OCI-LY1 (cell line): ENCODE results near the gene CARS2.

Experiments
- H2AFZ ChIP-seq: fragments of 200-600 bp; sonication (generic), shearing (Covaris generic); 2 replicates; pipeline ENCODE4 v1.6.0; 2014; ENCODE audit warnings: antibody characterized with exemption, mild to moderate bottlenecking, low read length
- H3F3A ChIP-seq: fragments of 200-600 bp; sonication (generic), shearing (Covaris generic); 2 replicates; pipeline ENCODE4 v1.6.0; 2014; ENCODE audit warnings: mild to moderate bottlenecking, antibody characterized with exemption, low read length, moderate library complexity; ENCODE audit not compliant: insufficient read depth
- H3K27ac ChIP-seq: fragments of 200-600 bp; sonication (generic); 2 replicates; pipeline ENCODE4 v1.5.1; 2014; ENCODE audit warnings: low read length, mixed run types, mild to moderate bottlenecking, low read depth; ENCODE audit not compliant: poor library complexity, severe bottlenecking
- H3K27me3 ChIP-seq: fragments of 200-600 bp; sonication (generic); 2 replicates; pipeline ENCODE4 v1.6.0; 2014; ENCODE audit warnings: antibody characterized with exemption, mild to moderate bottlenecking, low read length, moderate library complexity; ENCODE audit not compliant: insufficient read depth
- H3K36me3 ChIP-seq: fragments of 200-600 bp; sonication (generic); 2 replicates; pipeline ENCODE4 v1.6.1; 2014; ENCODE audit warnings: mild to moderate bottlenecking, antibody characterized with exemption, low read length, moderate library complexity, mixed read lengths; ENCODE audit not compliant: insufficient read depth
- H3K4me1 ChIP-seq: fragments of 200-600 bp; sonication (generic); 2 replicates; pipeline ENCODE4 v1.5.1; 2014; ENCODE audit warnings: mild to moderate bottlenecking, low read length, moderate library complexity; ENCODE audit not compliant: insufficient read depth, severe bottlenecking
- H3K4me2 ChIP-seq: fragments of 200-600 bp; sonication (generic), shearing (Covaris generic); 2 replicates; pipeline ENCODE4 v1.6.1; 2014; ENCODE audit warnings: low read length
- H3K4me3 ChIP-seq: fragments of 200-600 bp; sonication (generic); 2 replicates; pipeline ENCODE4 v1.5.1; 2014; ENCODE audit warnings: low read length, low read depth, mild to moderate bottlenecking, mixed read lengths; ENCODE audit not compliant: poor library complexity, severe bottlenecking
- H3K79me2 ChIP-seq: fragments of 200-600 bp; shearing (Covaris generic); 2 replicates; pipeline ENCODE4 v1.6.1; 2016; ENCODE audit warnings: mixed run types, low read length, mixed read lengths; ENCODE audit not compliant: insufficient read depth
- H3K9ac ChIP-seq: fragments of 200-600 bp; sonication (generic), shearing (Covaris generic); 2 replicates; pipeline ENCODE4 v1.6.1; 2014; ENCODE audit warnings: mild to moderate bottlenecking, low read length, mixed read lengths
- H3K9me2 ChIP-seq: fragments of 200-600 bp; sonication (generic), shearing (Covaris generic); 2 replicates; pipeline ENCODE4 v1.6.1; 2014; ENCODE audit warnings: low read depth, mild to moderate bottlenecking, low read length, mixed read lengths
- H3K9me3 ChIP-seq: fragments of 200-600 bp; shearing (Covaris generic); 2 replicates; pipeline ENCODE4 v1.6.1; 2014; ENCODE audit warnings: low read length, mixed read lengths
- H4K20me1 ChIP-seq: fragments of 200-600 bp; sonication (generic), shearing (Covaris generic); 2 replicates; pipeline ENCODE4 v1.6.0; 2016; ENCODE audit warnings: mild to moderate bottlenecking, low read length; ENCODE audit not compliant: insufficient read depth
- CTCF ChIP-seq: fragments of 200-600 bp; sonication (generic), shearing (Covaris generic); IDR thresholded peaks from 2 replicates; pipeline ENCODE4 v1.5.1; 2017; ENCODE audit warnings: mild to moderate bottlenecking, antibody characterized with exemption, low read length, moderate library complexity, mixed read lengths
- EZH2 ChIP-seq: fragments of 200-600 bp; sonication (generic), shearing (Covaris generic); IDR thresholded peaks from 2 replicates; pipeline ENCODE4 v1.8.0; 2017; ENCODE audit warnings: borderline replicate concordance, mixed run types, mild to moderate bottlenecking, antibody characterized with exemption, low read length, moderate library complexity, mixed read lengths

CARS2 gene

GRCh38 chr13:110645750-110646149 lies 60.2 kb downstream of the CARS2 start:
- no peaks in the 10 kb centered on the region for H3K79me2 ChIP-seq
- H3K9me3 ChIP-seq = no peaks in the 10 kb centered on the region
- H2AFZ ChIP-seq = no peak overlapping the region
- H3K4me1 ChIP-seq = peaks cover 78% of the 10 kb centered on the region
- H3K27me3 ChIP-seq = no peaks in the 10 kb centered on the region
- H4K20me1 ChIP-seq = no peaks in the 10 kb centered on the region
- no peak overlapping the region for H3K4me3 ChIP-seq
- H3K9ac ChIP-seq = no peak overlapping the region; the same call in 1 of the 2 replicates
- no peaks in the 10 kb centered on the region for H3K9me2 ChIP-seq
- peaks cover 40% of the 10 kb centered on the region for H3K36me3 ChIP-seq
- H3K4me2 ChIP-seq = no peak overlapping the region
- peak overlapping the region; percentile 93 for H3K27ac ChIP-seq
- no peaks in the 10 kb centered on the region for H3F3A ChIP-seq
- TF ChIP-seq EZH2 (no peak), CTCF (no peak)

- Histone ChIP-seq H3K27me3 (no peaks in the 10 kb centered on the region), H3K9me2 (no peaks in the 10 kb centered on the region), H2AFZ (no peak overlapping the region), H3K9ac (peak overlapping the region; percentile 10; the same call in 1 of the 2 replicates), H3K27ac (peak overlapping the region; percentile 93), H3K4me3 (no peak overlapping the region), H3F3A (no peaks in the 10 kb centered on the region), H3K4me2 (peak overlapping the region; percentile 45), H3K4me1 (peaks cover 85% of the 10 kb centered on the region), H4K20me1 (no peaks in the 10 kb centered on the region), H3K79me2 (no peaks in the 10 kb centered on the region), H3K9me3 (no peaks in the 10 kb centered on the region), H3K36me3 (peaks cover 41% of the 10 kb centered on the region)
- TF ChIP-seq CTCF (peak; percentile 82), EZH2 (no peak)
Measured at GRCh38 chr13:110644892-110645521, 60.9 kb downstream of the CARS2 start.

- H3K36me3 ChIP-seq = peaks cover 52% of the 10 kb centered on the region
- TF ChIP-seq EZH2 = no peak
Measured at GRCh38 chr13:110643768-110644421, 62.0 kb downstream of the CARS2 start.

More at GRCh38 chr13:110643768-110644421, 62.0 kb downstream of the CARS2 start:
- Histone ChIP-seq H4K20me1 (no peaks in the 10 kb centered on the region), H3F3A (0 out of 2 replicates have a peak, but pooled peaks cover 2% of the 10 kb centered on the region), H3K27me3 (no peaks in the 10 kb centered on the region), H2AFZ (no peak overlapping the region), H3K79me2 (no peaks in the 10 kb centered on the region), H3K27ac (peak overlapping the region; percentile 93), H3K4me1 (peaks cover 80% of the 10 kb centered on the region), H3K9me3 (no peaks in the 10 kb centered on the region), H3K4me2 (peak overlapping the region; percentile 25; the same call in 1 of the 2 replicates), H3K9me2 (no peaks in the 10 kb centered on the region), H3K4me3 (no peak overlapping the region), H3K9ac (no peak overlapping the region; the same call in 1 of the 2 replicates)
